H1 (cell line): Measurements from ENCODE around the gene CCDC78. TPM values are rescaled to one million over a fixed set of nuclear protein-coding genes. Genes with fewer than 3 reads are reported as not detected.

ENCODE experiments used
- CTCF ChIA-PET: fragments of 300-600 bp; sonication (Branson Sonifier 250); formaldehyde crosslinking; loops from one replicate; lab custom pipeline; 2021; ENCODE audit not compliant: partially characterized antibody; lab: Charles Lee
- POLR2A ChIA-PET: fragments of 300-600 bp; sonication (Branson Sonifier 250); formaldehyde crosslinking; loops from one replicate; lab custom pipeline; 2021; ENCODE audit warnings: inconsistent platforms; ENCODE audit not compliant: partially characterized antibody; lab: Charles Lee
- DNase-seq, 2 experiments: peaks; one replicate each; pipeline versions ENCODE4 v3.0.0 to v3.0.0-alpha.2; 2010 to 2022; ENCODE audit warnings: low spot score in 2 of 2, low read depth in 1 of 2, mixed read lengths in 1 of 2
- FAIRE-seq: peaks from 2 replicates; lab custom pipeline; 2011; peaks lifted over from hg19 to GRCh38; lab: Jason Lieb, UNC
- H2AFZ ChIP-seq: 2 replicates; pipeline ENCODE4 v1.8.1; 2012; ENCODE audit warnings: low read length, inconsistent platforms
- H2AK5ac ChIP-seq: 2 replicates; pipeline ENCODE4 v1.6.1; 2013; ENCODE audit warnings: low read depth, low read length
- H2BK120ac ChIP-seq: replicated peaks from 2 replicates; pipeline ENCODE3; 2013; ENCODE audit warnings: low read depth, low read length, inconsistent platforms
- H2BK12ac ChIP-seq: 2 replicates; pipeline ENCODE4 v1.6.1; 2013; ENCODE audit warnings: low read depth, low read length
- H2BK15ac ChIP-seq: 2 replicates; pipeline ENCODE4 v1.6.1; 2013; ENCODE audit warnings: low read length
- H2BK20ac ChIP-seq: 2 replicates; pipeline ENCODE4 v1.6.1; 2013; ENCODE audit warnings: low read length
- H2BK5ac ChIP-seq: 2 replicates; pipeline ENCODE4 v1.6.1; 2013; ENCODE audit warnings: low read depth, low read length
- H3K14ac ChIP-seq: 2 replicates; pipeline ENCODE4 v1.6.1; 2013; ENCODE audit warnings: inconsistent platforms; ENCODE audit not compliant: insufficient read length
- H3K18ac ChIP-seq: 2 replicates; pipeline ENCODE4 v1.6.1; 2013; ENCODE audit warnings: low read length; ENCODE audit errors: extremely low read depth
- H3K23ac ChIP-seq: 2 replicates; pipeline ENCODE4 v1.6.1; 2013; ENCODE audit warnings: inconsistent platforms; ENCODE audit not compliant: insufficient read length
- H3K23me2 ChIP-seq: 2 replicates; pipeline ENCODE4 v1.6.1; 2013; ENCODE audit warnings: low read depth, low read length
- H3K27ac ChIP-seq: 2 replicates; pipeline ENCODE4 v1.6.1; 2011; ENCODE audit warnings: low read depth, low read length, inconsistent platforms
- H3K27me3 ChIP-seq, 4 experiments: replicated peaks in 1 of 4; 1 replicate in 1 of 4; 2 replicates in 3 of 4; pipeline versions ENCODE4 v1.6.1 to v1.8.1; 2011 to 2013; ENCODE audit warnings: low read length in 3 of 4, mild to moderate bottlenecking in 3 of 4, inconsistent platforms in 2 of 4, mixed read lengths in 2 of 4, moderate library complexity in 1 of 4; ENCODE audit not compliant: control insufficient read depth in 3 of 4, insufficient read depth in 3 of 4; ENCODE audit errors: extremely low read depth in 1 of 4
- H3K36me3 ChIP-seq, 4 experiments: 2 replicates each; pipeline versions ENCODE4 v1.6.1 to v1.8.1; 2011 to 2013; ENCODE audit warnings: mild to moderate bottlenecking in 4 of 4, low read length in 3 of 4, moderate library complexity in 2 of 4, control low read depth in 1 of 4, inconsistent platforms in 1 of 4; ENCODE audit not compliant: insufficient read depth in 4 of 4, control insufficient read depth in 2 of 4
- H3K4ac ChIP-seq: replicated peaks from 2 replicates; pipeline ENCODE3; 2013; ENCODE audit warnings: low read length, low read depth, mixed read lengths, inconsistent platforms; ENCODE audit not compliant: insufficient read length
- H3K4me1 ChIP-seq, 4 experiments: replicated peaks in 1 of 4; 1 replicate in 1 of 4; 2 replicates in 3 of 4; pipeline versions ENCODE4 v1.6.1 to v1.8.1; 2011 to 2013; ENCODE audit warnings: low read length in 3 of 4, inconsistent platforms in 2 of 4, mixed read lengths in 1 of 4; ENCODE audit not compliant: insufficient read depth in 4 of 4, control insufficient read depth in 3 of 4
- H3K4me2 ChIP-seq, 2 experiments: 2 replicates each; pipeline versions ENCODE4 v1.6.1 to v1.8.1; 2011 to 2013; ENCODE audit warnings: low read depth in 2 of 2, low read length in 2 of 2, control low read depth in 1 of 2, inconsistent platforms in 1 of 2, mild to moderate bottlenecking in 1 of 2; ENCODE audit not compliant: insufficient read depth in 1 of 2
- H3K4me3 ChIP-seq, 4 experiments: fragments of 200-600, 300-600 bp in 1 of 4; sonication (generic), shearing (Covaris generic), sonication (Bioruptor Twin) in 1 of 4; 2 replicates each; pipeline versions ENCODE4 v1.5.1 to v1.8.1; 2011 to 2016; ENCODE audit warnings: low read length in 4 of 4, low read depth in 3 of 4, control low read depth in 2 of 4, inconsistent platforms in 2 of 4, mild to moderate bottlenecking in 2 of 4, mixed read lengths in 1 of 4, moderate library complexity in 1 of 4; ENCODE audit not compliant: insufficient read depth in 2 of 4; ENCODE audit errors: extremely low read depth in 1 of 4
- H3K56ac ChIP-seq: replicated peaks from 2 replicates; pipeline ENCODE3; 2013; ENCODE audit warnings: low read depth, mild to moderate bottlenecking, mixed read lengths, low read length, inconsistent platforms; ENCODE audit not compliant: insufficient read length
- H3K79me1 ChIP-seq: 2 replicates; pipeline ENCODE4 v1.6.1; 2013; ENCODE audit warnings: low read depth, low read length, control low read depth
- H3K79me2 ChIP-seq, 2 experiments: 2 replicates each; pipeline versions ENCODE4 v1.6.1 to v1.8.1; 2012 to 2013; ENCODE audit warnings: low read length in 2 of 2, mild to moderate bottlenecking in 2 of 2, inconsistent platforms in 1 of 2; ENCODE audit not compliant: insufficient read depth in 2 of 2, control insufficient read depth in 1 of 2
- H3K9ac ChIP-seq, 4 experiments: replicated peaks in 1 of 4; 1 replicate in 1 of 4; 2 replicates in 3 of 4; pipeline versions ENCODE4 v1.6.1 to v1.8.1; 2011 to 2013; ENCODE audit warnings: low read depth in 3 of 4, low read length in 3 of 4, control low read depth in 2 of 4, mild to moderate bottlenecking in 2 of 4, moderate library complexity in 2 of 4, inconsistent platforms in 1 of 4; ENCODE audit errors: extremely low read depth in 1 of 4
- H3K9me3 ChIP-seq, 2 experiments: 2 replicates each; pipeline versions ENCODE4 v1.6.1 to v1.8.1; 2012 to 2013; ENCODE audit warnings: mild to moderate bottlenecking in 2 of 2, moderate library complexity in 2 of 2, control low read depth in 1 of 2, inconsistent platforms in 1 of 2, low read depth in 1 of 2, low read length in 1 of 2, mixed read lengths in 1 of 2; ENCODE audit not compliant: insufficient read depth in 2 of 2
- H4K20me1 ChIP-seq, 2 experiments: replicated peaks in 1 of 2; 2 replicates each; pipeline versions ENCODE3 to v1.8.1; 2011 to 2013; ENCODE audit warnings: inconsistent platforms in 2 of 2, low read length in 2 of 2, mild to moderate bottlenecking in 1 of 2; ENCODE audit not compliant: insufficient read depth in 2 of 2, control insufficient read depth in 1 of 2
- H4K5ac ChIP-seq: 2 replicates; pipeline ENCODE4 v1.6.1; 2013; ENCODE audit warnings: low read length, low read depth, mixed read lengths, inconsistent platforms; ENCODE audit not compliant: insufficient read length
- H4K8ac ChIP-seq: 2 replicates; pipeline ENCODE4 v1.8.0; 2013; ENCODE audit warnings: mild to moderate bottlenecking, moderate library complexity, low read length, inconsistent platforms; ENCODE audit not compliant: insufficient read depth; ENCODE audit errors: extremely low read depth
- H4K91ac ChIP-seq: replicated peaks from 2 replicates; pipeline ENCODE3; 2013; ENCODE audit warnings: low read length, mixed read lengths, inconsistent platforms; ENCODE audit not compliant: insufficient read length
- ASH2L ChIP-seq: fragments of 200-600, 300-600 bp; sonication (generic); IDR thresholded peaks from one replicate; pipeline ENCODE4 v1.7.1; 2017; ENCODE audit warnings: low read length
- BRCA1 ChIP-seq: IDR thresholded peaks from 2 replicates; pipeline ENCODE4 v1.6.1; 2012; ENCODE audit warnings: low read depth, low read length, improper control_type of control experiment
- CTBP2 ChIP-seq: IDR thresholded peaks from 2 replicates; pipeline ENCODE4 v1.7.0; 2011; ENCODE audit warnings: borderline replicate concordance, mild to moderate bottlenecking, moderate library complexity, mixed read lengths, low read length; ENCODE audit not compliant: insufficient read depth, insufficient read length
- GTF2F1 ChIP-seq: IDR thresholded peaks from 2 replicates; pipeline ENCODE4 v1.6.1; 2012; ENCODE audit warnings: low read depth, low read length, improper control_type of control experiment, borderline replicate concordance
- MAFK ChIP-seq: IDR thresholded peaks from 2 replicates; pipeline ENCODE4 v1.6.1; 2012; ENCODE audit warnings: low read depth, mild to moderate bottlenecking, improper control_type of control experiment, low read length
- WGBS, 2 experiments: shearing (Covaris generic) in 1 of 2; methylation state at CpG; one replicate each; pipeline versions ENCODE4 v1.1.6 to v1.1.7; 2013 to 2015; ENCODE audit warnings: low lambda C conversion rate in 2 of 2, mixed read lengths in 2 of 2, inconsistent platforms in 1 of 2, low coverage in 1 of 2, missing lambda C conversion rate in 1 of 2; ENCODE audit not compliant: insufficient replicate concordance in 2 of 2, insufficient coverage in 1 of 2, insufficient read length in 1 of 2; ENCODE audit errors: extremely low coverage in 1 of 2, missing lambda C conversion rate in 1 of 2; 5-methylcytosine and 5-hydroxymethylcytosine counted together
- polyA plus RNA-seq, 7 experiments: library from polyadenylated mRNA; depleted of rRNA in 3 of 7; stranded (reverse) in 5 of 7; unstranded in 2 of 7; fragments of >200 nt in 5 of 7; fragments of 200-250 nt in 2 of 7; gene quantifications; 1 replicate in 5 of 7; 2 replicates in 1 of 7; 4 replicates in 1 of 7; pipeline versions ENCODE4 v1.2.1 to v1.2.3, GENCODE V29; 2011 to 2013; ENCODE audit warnings: missing spikeins in 2 of 7, mixed read lengths in 2 of 7
- total RNA-seq: library from RNA; stranded (reverse); fragmentation: NEBNext Ultra II Directional; extraction: Animal tissue kit (Norgen Biotek cat#: 25700); gene quantifications from 2 replicates; pipeline ENCODE4 v1.2.1, GENCODE V29; 2021
- TF ChIP-seq, protein P1 (sequence below): IDR thresholded peaks from 2 replicates; pipeline ENCODE4 v1.6.1; 2011; ENCODE audit warnings: low read depth, mild to moderate bottlenecking, low read length; ENCODE audit not compliant: insufficient read depth

Gene CCDC78
- total and polyA plus RNA-seq, 2 of the 8 experiments (the other 6 are each of a cell fraction or from before 2014, with no cell fraction given) = 7.1 to 8.5 TPM

DNA sequence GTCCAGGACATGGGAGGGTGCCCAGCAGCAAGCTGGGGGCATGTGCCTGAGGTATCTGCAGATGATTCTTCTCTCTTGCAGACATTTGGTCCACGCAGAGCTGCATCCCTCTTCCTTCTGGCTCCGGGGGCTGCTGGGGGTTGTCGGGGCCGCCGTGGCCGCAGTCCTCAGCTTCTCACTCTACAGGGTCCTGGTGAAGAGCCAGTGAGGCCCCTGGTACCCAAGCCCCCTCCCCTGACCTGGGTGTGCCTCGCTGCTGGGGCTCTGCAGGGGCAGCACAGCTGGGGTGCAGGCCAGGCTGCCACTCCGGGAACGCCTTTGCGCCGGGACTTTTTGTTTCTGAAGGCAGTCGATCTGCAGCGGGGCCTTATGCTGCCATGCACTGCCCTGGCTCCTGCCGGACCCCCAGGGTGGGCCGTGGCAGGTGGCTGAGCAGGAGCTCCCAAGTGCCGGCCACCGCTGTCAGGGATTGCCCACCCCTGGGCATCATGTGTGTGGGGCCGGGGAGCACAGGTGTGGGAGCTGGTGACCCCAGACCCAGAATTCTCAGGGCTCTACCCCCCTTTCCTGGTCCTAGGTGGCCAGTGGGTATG is 52.7 kb downstream of the CCDC78 start:
- ChIA-PET POLR2A (interaction anchor here (0.7 to 17.4 kb wide), 8 partner anchors 5 to 44 kb away, joined by 3 to 214 read pairs (median 6); partner anchors contain the start of genes JMJD8, METRN, RHBDL1 and RHOT2), CTCF (interaction anchor here (0.9 to 12.0 kb wide), 8 partner anchors 13 to 281 kb away, joined by 3 to 75 read pairs (median 4); partner anchors contain the start of genes CIAO3 and WDR24)
- Histone ChIP-seq H3K4me2 (no peak overlapping the region), H3K79me1 (peaks cover 11% of the 10 kb centered on the region), H3K4me1 (peaks cover 0 to 29% (median 25%) of the 10 kb centered on the region in 4 experiments; a peak in 6 of 7 replicates), H2AFZ (no peak overlapping the region), H3K23me2 (peaks cover 12% of the 10 kb centered on the region), H3K4ac (no peak overlapping the region), H3K23ac (no peak overlapping the region), H2AK5ac (no peak overlapping the region), H4K91ac (no peak overlapping the region), H3K36me3 (peaks cover 14 to 44% (median 33%) of the 10 kb centered on the region in 4 experiments), H3K79me2 (peaks cover 0 to 11% of the 10 kb centered on the region in 2 experiments; a peak in 1 of 4 replicates), H3K9ac (no peak overlapping the region), H2BK15ac (no peak overlapping the region), H3K56ac (no peak overlapping the region), H2BK20ac (no peak overlapping the region), H3K18ac (no peak overlapping the region), H3K9me3 (no peaks in the 10 kb centered on the region), H2BK12ac (no peak overlapping the region), H4K5ac (no peak overlapping the region), H2BK5ac (no peak overlapping the region), H2BK120ac (no peak overlapping the region), H3K14ac (no peak overlapping the region), H4K20me1 (peaks cover 5 to 28% of the 10 kb centered on the region in 2 experiments), H3K27ac (no peak overlapping the region), H4K8ac (no peak overlapping the region), H3K4me3 (no peak overlapping the region), H3K27me3 (peaks cover 0 to 2% (median 0%) of the 10 kb centered on the region in 4 experiments; a peak in 2 of 7 replicates)
- TF ChIP-seq CTBP2 = no peak
- no peak for TF ChIP-seq MAFK
- TF ChIP-seq GTF2F1 = no peak
- TF ChIP-seq, protein P1, sequence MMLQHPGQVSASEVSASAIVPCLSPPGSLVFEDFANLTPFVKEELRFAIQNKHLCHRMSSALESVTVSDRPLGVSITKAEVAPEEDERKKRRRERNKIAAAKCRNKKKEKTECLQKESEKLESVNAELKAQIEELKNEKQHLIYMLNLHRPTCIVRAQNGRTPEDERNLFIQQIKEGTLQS = no peak
- no peak for TF ChIP-seq BRCA1
- no peak for TF ChIP-seq ASH2L
- FAIRE-seq (no peak), DNase-seq (no peak)
- WGBS, 2 experiments = 95% methylated on average over 18 of the region's 18 CpGs; no CpG with 5 or more reads in 1 of the 2 experiments
